Panc1 (cell line): ENCODE measurements around the gene SPATC1L.

ENCODE experiments used
- POLR2AphosphoS5 ChIP-seq: IDR thresholded peaks from 2 replicates; pipeline ENCODE4 v1.6.1; 2012; ENCODE audit warnings: mild to moderate bottlenecking, low read depth, low read length, moderate library complexity
- SIN3A ChIP-seq: IDR thresholded peaks from 2 replicates; pipeline ENCODE4 v1.6.1; 2012; ENCODE audit warnings: low read depth, mild to moderate bottlenecking, low read length, moderate library complexity, borderline replicate concordance; ENCODE audit not compliant: insufficient read depth
- TF ChIP-seq, protein P1 (sequence below): fragments of 450-650 bp; IDR thresholded peaks from 2 replicates; pipeline ENCODE4 v1.5.1; 2017; ENCODE audit warnings: mild to moderate bottlenecking

GRCh38 chr21:46131588-46131837 is 52.7 kb downstream of the SPATC1L start:
- no peak for TF ChIP-seq SIN3A
- TF ChIP-seq, protein P1, sequence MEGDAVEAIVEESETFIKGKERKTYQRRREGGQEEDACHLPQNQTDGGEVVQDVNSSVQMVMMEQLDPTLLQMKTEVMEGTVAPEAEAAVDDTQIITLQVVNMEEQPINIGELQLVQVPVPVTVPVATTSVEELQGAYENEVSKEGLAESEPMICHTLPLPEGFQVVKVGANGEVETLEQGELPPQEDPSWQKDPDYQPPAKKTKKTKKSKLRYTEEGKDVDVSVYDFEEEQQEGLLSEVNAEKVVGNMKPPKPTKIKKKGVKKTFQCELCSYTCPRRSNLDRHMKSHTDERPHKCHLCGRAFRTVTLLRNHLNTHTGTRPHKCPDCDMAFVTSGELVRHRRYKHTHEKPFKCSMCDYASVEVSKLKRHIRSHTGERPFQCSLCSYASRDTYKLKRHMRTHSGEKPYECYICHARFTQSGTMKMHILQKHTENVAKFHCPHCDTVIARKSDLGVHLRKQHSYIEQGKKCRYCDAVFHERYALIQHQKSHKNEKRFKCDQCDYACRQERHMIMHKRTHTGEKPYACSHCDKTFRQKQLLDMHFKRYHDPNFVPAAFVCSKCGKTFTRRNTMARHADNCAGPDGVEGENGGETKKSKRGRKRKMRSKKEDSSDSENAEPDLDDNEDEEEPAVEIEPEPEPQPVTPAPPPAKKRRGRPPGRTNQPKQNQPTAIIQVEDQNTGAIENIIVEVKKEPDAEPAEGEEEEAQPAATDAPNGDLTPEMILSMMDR: no peak
- no peak for TF ChIP-seq POLR2AphosphoS5
